ENCODE data around the gene SLC16A12. TPM values are rescaled to one million over a fixed set of nuclear protein-coding genes. Genes with fewer than 3 reads are reported as not detected.
"Not testable (repeated sequence)": the region's sequence is repeated elsewhere in the genome, so short reads cannot be mapped to it uniquely, and the experiment has no call there.

SLC16A12 gene
- total RNA-seq, 1 donor from 2014 or later: not detected

GRCh38 chr10:89393898-89394297, 141.5 kb downstream of the SLC16A12 start:
- no peak for FAIRE-seq
- TF ChIP-seq CTCF (IDR thresholded peaks at IDR 0.05; ENCODE audit: insufficient read depth, low read length, severe bottlenecking): no peak

DNA sequence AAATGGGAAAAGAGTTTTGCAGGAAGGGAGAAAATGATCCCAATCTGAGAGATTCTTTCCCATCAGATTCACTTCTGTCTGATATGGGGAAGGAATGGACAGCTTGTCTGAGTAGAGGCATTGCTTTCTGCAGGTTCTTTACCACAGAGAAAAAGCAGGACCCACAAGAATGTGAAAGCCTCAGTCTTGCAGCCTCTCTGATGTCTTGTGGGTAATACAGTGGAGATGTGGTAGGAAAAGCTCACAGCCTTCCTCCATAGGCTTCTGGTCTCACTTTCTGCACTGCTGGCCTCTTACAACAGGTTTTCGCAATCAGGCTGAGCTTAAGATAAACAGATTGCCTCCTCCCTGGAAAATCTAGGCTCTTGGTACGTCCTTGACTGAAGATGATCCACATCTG, 142.4 kb downstream of the SLC16A12 start:
- Histone ChIP-seq H3K4me3 (ENCODE audit: low read depth, low read length) (no peak overlapping the region), H3K36me3 (ENCODE audit: control insufficient read depth, insufficient read depth, low read length) (no peaks in the 10 kb centered on the region), H3K27me3 (ENCODE audit: control insufficient read depth, insufficient read depth, low read length) (no peaks in the 10 kb centered on the region)
- FAIRE-seq: no peak
- peak; percentile 13 for DNase-seq (ENCODE audit: low read depth)
- TF ChIP-seq CTCF (IDR thresholded peaks at IDR 0.05; ENCODE audit: insufficient read depth, low read length, severe bottlenecking): no peak

More at GRCh38 chr10:89393898-89394297, 141.5 kb downstream of the SLC16A12 start:
- Histone ChIP-seq H3K36me3 (ENCODE audit: control insufficient read depth, insufficient read depth, low read length) (no peaks in the 10 kb centered on the region), H3K4me3 (ENCODE audit: low read depth, low read length) (no peak overlapping the region), H3K27me3 (ENCODE audit: control insufficient read depth, insufficient read depth, low read length) (no peaks in the 10 kb centered on the region)
- DNase-seq (ENCODE audit: low read depth): peak; percentile 28

- TF ChIP-seq CTCF (IDR thresholded peaks at IDR 0.05; ENCODE audit: insufficient read depth, low read length, severe bottlenecking): no peak
- Histone ChIP-seq H3K4me3 (ENCODE audit: low read depth, low read length) (peak within 1 kb of the TSS; percentile 67), H3K27me3 (ENCODE audit: control insufficient read depth, insufficient read depth, low read length) (no peaks in the 10 kb centered on the region), H3K36me3 (ENCODE audit: control insufficient read depth, insufficient read depth, low read length) (no peaks in the 10 kb centered on the region)
- DNase-seq (ENCODE audit: low read depth) (peak; percentile 85), FAIRE-seq (no peak)
Observed at GRCh38 chr10:89391907-89392756, 143.3 kb downstream of the SLC16A12 start, which contains the start of gene IFIT1. IFIT1 (plus strand) TSS chr10:89392623; CDS start chr10:89392713, 90 bp downstream.

GRCh38 chr10:89391226-89391576, 144.2 kb downstream of the SLC16A12 start:
- FAIRE-seq; DNase-seq (ENCODE audit: low read depth); H3K27me3 ChIP-seq (ENCODE audit: control insufficient read depth, insufficient read depth, low read length); H3K4me3 ChIP-seq (ENCODE audit: low read depth, low read length); H3K36me3 ChIP-seq (ENCODE audit: control insufficient read depth, insufficient read depth, low read length): not testable (repeated sequence)

- DNase-seq (ENCODE audit: low read depth) (no peak), FAIRE-seq (no peak)
- Histone ChIP-seq H3K4me3 (ENCODE audit: low read depth, low read length) (no peak overlapping the region), H3K36me3 (ENCODE audit: control insufficient read depth, insufficient read depth, low read length) (no peaks in the 10 kb centered on the region), H3K27me3 (ENCODE audit: control insufficient read depth, insufficient read depth, low read length) (no peaks in the 10 kb centered on the region)
- TF ChIP-seq CTCF (IDR thresholded peaks at IDR 0.05; ENCODE audit: insufficient read depth, low read length, severe bottlenecking): no peak
Observed at GRCh38 chr10:89390476-89391225, 144.7 kb downstream of the SLC16A12 start.

- no peaks in the 10 kb centered on the region for H3K36me3 ChIP-seq (ENCODE audit: control insufficient read depth, insufficient read depth, low read length)
- FAIRE-seq: no peak
Observed at GRCh38 chr10:89389254-89389653, 146.1 kb downstream of the SLC16A12 start.

More at GRCh38 chr10:89389254-89389653, 146.1 kb downstream of the SLC16A12 start:
- H3K4me3 ChIP-seq (ENCODE audit: low read depth, low read length): no peak overlapping the region
- DNase-seq (ENCODE audit: low read depth): peak; percentile 35
- H3K27me3 ChIP-seq (ENCODE audit: control insufficient read depth, insufficient read depth, low read length): no peaks in the 10 kb centered on the region
- TF ChIP-seq CTCF (IDR thresholded peaks at IDR 0.05; ENCODE audit: insufficient read depth, low read length, severe bottlenecking): peak; percentile 7
